ENCODE results near the gene PTPRD. TPM values are rescaled to one million over a fixed set of nuclear protein-coding genes. Genes with fewer than 3 reads are reported as not detected.
A peak's percentile ranks its signal among the peaks of the same experiment; 100 is the strongest.

PTPRD gene
- total and polyA plus RNA-seq, 2 experiments from 2014 or later, result 11.5 to 58.0 TPM

- no peak for ATAC-seq
- H2AFZ ChIP-seq, result no peak overlapping the region
Observed at GRCh38 chr9:10235376-10235775, 377.4 kb downstream of the PTPRD start.

GRCh38 chr9:10232352-10232930, 380.4 kb downstream of the PTPRD start:
- no peak for TF ChIP-seq STAT1 (IDR thresholded peaks at IDR 0.05; ENCODE audit: unreplicated experiment)
- TF ChIP-seq POLR2AphosphoS5 (IDR thresholded peaks at IDR 0.05; ENCODE audit: low read depth), result no peak
- no peak for TF ChIP-seq CREB1 (CRISPR knock-in tag; IDR thresholded peaks at IDR 0.05; ENCODE audit: low read depth)
- TF ChIP-seq EZH2phosphoT487 (IDR thresholded peaks at IDR 0.05; ENCODE audit: unreplicated experiment), result no peak
- TF ChIP-seq CTCF (conservative IDR thresholded peaks at IDR 0.05; ENCODE audit: low read depth in 2 of 2), result peak; percentile 27 to 31; a peak in 3 of 4 replicates
- Histone ChIP-seq H3K27ac (ENCODE audit: low read depth) (0 out of 2 replicates have a peak overlapping the region, but pooled peaks have one; percentile 29), H3K9me2 (ENCODE audit: insufficient read depth) (no peaks in the 10 kb centered on the region), H3K4me2 (peak overlapping the region; percentile 33; the same call in 1 of the 2 replicates), H4K20me1 (replicated peaks; ENCODE audit: insufficient read depth) (no peaks in the 10 kb centered on the region), H3K27me3 (ENCODE audit: insufficient read depth) (no peaks in the 10 kb centered on the region), H3K4me3 (no peak overlapping the region), H3K36me3 (ENCODE audit: insufficient read depth) (no peaks in the 10 kb centered on the region), H2AFZ (0 out of 2 replicates have a peak overlapping the region, but pooled peaks have one; percentile 0), H3F3A (replicated peaks; ENCODE audit: low read depth) (no peaks in the 10 kb centered on the region), H3K79me2 (replicated peaks; ENCODE audit: insufficient read depth) (no peaks in the 10 kb centered on the region), H3K4me1 (ENCODE audit: insufficient read depth) (peaks cover 20% of the 10 kb centered on the region)
- Mint-ChIP-seq H3K4me1 (peaks cover 22% of the 10 kb centered on the region), H3K27ac (peak overlapping the region; percentile 78), H3K27me3 (ENCODE audit: insufficient read depth, low read depth, poor library complexity) (peaks cover 2% of the 10 kb centered on the region), H3K9me3 (no peaks in the 10 kb centered on the region), H3K36me3 (ENCODE audit: low read depth) (no peaks in the 10 kb centered on the region; the same call in 2 of the 3 replicates), H3K4me3 (no peak overlapping the region)
- ATAC-seq, result no peak
- DNase-seq (ENCODE audit: low spot score), result peak; percentile 8

More at GRCh38 chr9:10235376-10235775, 377.4 kb downstream of the PTPRD start:
- H3K4me1 ChIP-seq (ENCODE audit: insufficient read depth), result peaks cover 35% of the 10 kb centered on the region
- no peaks in the 10 kb centered on the region for H3K27me3 ChIP-seq (ENCODE audit: insufficient read depth)
- Mint-ChIP-seq H3K4me1 (peaks cover 34% of the 10 kb centered on the region), H3K27ac (peak overlapping the region; percentile 14; the same call in 1 of the 2 replicates), H3K4me3 (no peak overlapping the region), H3K9me3 (no peaks in the 10 kb centered on the region), H3K36me3 (ENCODE audit: low read depth) (no peaks in the 10 kb centered on the region; the same call in 2 of the 3 replicates), H3K27me3 (ENCODE audit: insufficient read depth, low read depth, poor library complexity) (no peaks in the 10 kb centered on the region)
- DNase-seq (ENCODE audit: low spot score), result no peak
- H3F3A ChIP-seq (replicated peaks; ENCODE audit: low read depth), result no peaks in the 10 kb centered on the region
- H3K36me3 ChIP-seq (ENCODE audit: insufficient read depth), result no peaks in the 10 kb centered on the region
- no peak overlapping the region for H3K4me3 ChIP-seq
- no peak overlapping the region for H3K4me2 ChIP-seq
- H4K20me1 ChIP-seq (replicated peaks; ENCODE audit: insufficient read depth), result no peaks in the 10 kb centered on the region
- no peaks in the 10 kb centered on the region for H3K9me2 ChIP-seq (ENCODE audit: insufficient read depth)
- no peaks in the 10 kb centered on the region for H3K79me2 ChIP-seq (replicated peaks; ENCODE audit: insufficient read depth)
- TF ChIP-seq EZH2phosphoT487 (IDR thresholded peaks at IDR 0.05; ENCODE audit: unreplicated experiment) (no peak), ZNF331 (CRISPR knock-in tag; IDR thresholded peaks at IDR 0.05; ENCODE audit: low read depth) (no peak)
- H3K27ac ChIP-seq (ENCODE audit: low read depth), result no peak overlapping the region

GRCh38 chr9:10230512-10230911, 382.3 kb downstream of the PTPRD start:
- no peak for ATAC-seq
- Mint-ChIP-seq H3K4me1 (peaks cover 22% of the 10 kb centered on the region), H3K36me3 (ENCODE audit: low read depth) (no peaks in the 10 kb centered on the region; the same call in 2 of the 3 replicates), H3K9me3 (no peaks in the 10 kb centered on the region), H3K4me3 (no peak overlapping the region), H3K27ac (no peak overlapping the region), H3K27me3 (ENCODE audit: insufficient read depth, low read depth, poor library complexity) (peaks cover 2% of the 10 kb centered on the region)
- Histone ChIP-seq H3K4me1 (ENCODE audit: insufficient read depth) (peaks cover 19% of the 10 kb centered on the region), H3F3A (replicated peaks; ENCODE audit: low read depth) (no peaks in the 10 kb centered on the region), H4K20me1 (replicated peaks; ENCODE audit: insufficient read depth) (no peaks in the 10 kb centered on the region), H3K9me2 (ENCODE audit: insufficient read depth) (no peaks in the 10 kb centered on the region), H3K79me2 (replicated peaks; ENCODE audit: insufficient read depth) (no peaks in the 10 kb centered on the region), H3K4me2 (no peak overlapping the region), H3K27me3 (ENCODE audit: insufficient read depth) (no peaks in the 10 kb centered on the region), H3K27ac (ENCODE audit: low read depth) (no peak overlapping the region), H2AFZ (no peak overlapping the region), H3K4me3 (no peak overlapping the region), H3K36me3 (ENCODE audit: insufficient read depth) (no peaks in the 10 kb centered on the region)
- no peak for DNase-seq (ENCODE audit: low spot score)
- no peak for TF ChIP-seq ZNF331 (CRISPR knock-in tag; IDR thresholded peaks at IDR 0.05; ENCODE audit: low read depth)
- no peak for TF ChIP-seq ETS1 (IDR thresholded peaks at IDR 0.05)
- TF ChIP-seq POLR2AphosphoS5 (IDR thresholded peaks at IDR 0.05; ENCODE audit: low read depth), result no peak
